ENCODE measurements around the gene PPP3R1. TPM values are rescaled to one million over a fixed set of nuclear protein-coding genes. Genes with fewer than 3 reads are reported as not detected.
A peak's percentile ranks its signal among the peaks of the same experiment; 100 is the strongest.

The PPP3R1 gene
- total and polyA plus RNA-seq, 10 donors: 13.7 to 78.2 (median 57.9) TPM

- no peaks in the 10 kb centered on the region for H3K9me3 ChIP-seq
- intact Hi-C loops (cut with DNase I; ENCODE audit: low total_unique reads): no loop called here
These were observed 38.6 kb upstream of the PPP3R1 start for GRCh38 chr2:68290901-68291300.

GRCh38 chr2:68287580-68288441 lies 35.5 kb upstream of the PPP3R1 start:
- H3K9me3 ChIP-seq: no peaks in the 10 kb centered on the region
- H3K4me3 ChIP-seq: no peak overlapping the region
- 36 to 40% (median 38%) methylated on average over 10 of the region's 10 CpGs for WGBS, 5 donors
- no peaks in the 10 kb centered on the region for H3K27me3 ChIP-seq (replicated peaks in 1 of 7)
- no peaks in the 10 kb centered on the region for H3K36me3 ChIP-seq
- intact Hi-C loops (cut with DNase I; ENCODE audit: low total_unique reads): loop anchor here (10.0 kb wide), 2 partner anchors 157 to 163 kb away; no protein-coding TSS in a partner anchor
- H3K27ac ChIP-seq: peak overlapping the region in 4 of 8 donors; percentile 47 to 61 (median 51)
- peaks cover 0 to 23% (median 0%) of the 10 kb centered on the region in 6 donors for H3K4me1 ChIP-seq
- no peak for DNase-seq
- no peak for TF ChIP-seq CTCF (IDR thresholded peaks at IDR 0.05 in 8 of 11, conservative IDR thresholded peaks at IDR 0.05 in 3 of 11)
- TF ChIP-seq POLR2AphosphoS5 (IDR thresholded peaks at IDR 0.05): no peak
- no peak for TF ChIP-seq POLR2A (IDR thresholded peaks at IDR 0.05)

More at GRCh38 chr2:68290901-68291300, 38.6 kb upstream of the PPP3R1 start:
- Histone ChIP-seq H3K36me3 (no peaks in the 10 kb centered on the region), H3K27ac (no peak overlapping the region), H3K4me3 (no peak overlapping the region), H3K4me1 (peaks cover 0 to 23% (median 7%) of the 10 kb centered on the region in 6 donors), H3K27me3 (replicated peaks in 1 of 7) (no peaks in the 10 kb centered on the region)
- TF ChIP-seq CTCF (IDR thresholded peaks at IDR 0.05 in 8 of 11, conservative IDR thresholded peaks at IDR 0.05 in 3 of 11) (no peak), POLR2A (IDR thresholded peaks at IDR 0.05) (no peak), POLR2AphosphoS5 (IDR thresholded peaks at IDR 0.05) (no peak)
- 34 to 55% (median 37%) methylated on average over 5 of the region's 5 CpGs for WGBS, 5 donors
- DNase-seq: no peak

GRCh38 chr2:68284896-68285295 lies 32.6 kb upstream of the PPP3R1 start:
- no peaks in the 10 kb centered on the region for H3K27me3 ChIP-seq (replicated peaks in 1 of 7)
- H3K27ac ChIP-seq: no peak overlapping the region
- TF ChIP-seq POLR2A (IDR thresholded peaks at IDR 0.05) (no peak), POLR2AphosphoS5 (IDR thresholded peaks at IDR 0.05) (no peak), CTCF (IDR thresholded peaks at IDR 0.05 in 8 of 11, conservative IDR thresholded peaks at IDR 0.05 in 3 of 11) (no peak)
- 45 to 78% (median 66%) methylated on average over 3 of the region's 3 CpGs for WGBS, 5 donors
- peaks cover 0 to 29% (median 2%) of the 10 kb centered on the region in 6 donors for H3K4me1 ChIP-seq
- no peak overlapping the region for H3K4me3 ChIP-seq
- H3K9me3 ChIP-seq: no peaks in the 10 kb centered on the region
- intact Hi-C loops (cut with DNase I; ENCODE audit: low total_unique reads): loop anchor here (10.0 kb wide), 2 partner anchors 160 kb away; no protein-coding TSS in a partner anchor
- H3K36me3 ChIP-seq: no peaks in the 10 kb centered on the region
- no peak for DNase-seq

GRCh38 chr2:68283419-68283812 lies 31.1 kb upstream of the PPP3R1 start:
- H3K27ac ChIP-seq: no peak overlapping the region
- no peaks in the 10 kb centered on the region for H3K36me3 ChIP-seq
- no peak for DNase-seq
- intact Hi-C loops (cut with DNase I; ENCODE audit: low total_unique reads): loop anchor here (10.0 kb wide), 2 partner anchors 159 to 161 kb away; no protein-coding TSS in a partner anchor
- H3K4me1 ChIP-seq: peaks cover 0 to 28% (median 2%) of the 10 kb centered on the region in 6 donors
- no peak for TF ChIP-seq POLR2AphosphoS5 (IDR thresholded peaks at IDR 0.05)
- TF ChIP-seq CTCF (IDR thresholded peaks at IDR 0.05 in 8 of 11, conservative IDR thresholded peaks at IDR 0.05 in 3 of 11): no peak
- TF ChIP-seq POLR2A (IDR thresholded peaks at IDR 0.05): no peak
- H3K27me3 ChIP-seq (replicated peaks in 1 of 7): no peaks in the 10 kb centered on the region
- no peak overlapping the region for H3K4me3 ChIP-seq
- 96 to 100% (median 96%) methylated on average over 1 of the region's 1 CpG for WGBS, 5 donors
- no peaks in the 10 kb centered on the region for H3K9me3 ChIP-seq

Data from spleen (tissue), 11 donors.